Fibroblast of upper back skin (primary cell): ENCODE measurements around the gene POU6F2.
"Not testable (repeated sequence)": the region's sequence is repeated elsewhere in the genome, so short reads cannot be mapped to it uniquely, and the experiment has no call there.

Experiments used
- DNase-seq: peaks from one replicate; pipeline ENCODE4 v3.0.0-alpha.2; 2013

Gene POU6F2

GRCh38 chr7:39194388-39194787 lies 216.7 kb downstream of the POU6F2 start:
- DNase-seq, result not testable (repeated sequence)

GRCh38 chr7:39195967-39196366 lies 218.3 kb downstream of the POU6F2 start:
- no peak for DNase-seq

GRCh38 chr7:39197831-39198230 lies 220.1 kb downstream of the POU6F2 start:
- DNase-seq, result peak; percentile 27

- no peak for DNase-seq
Measured at GRCh38 chr7:39198556-39198955, 220.8 kb downstream of the POU6F2 start.

- DNase-seq, result no peak
Measured at GRCh38 chr7:39199006-39199405, 221.3 kb downstream of the POU6F2 start.

- DNase-seq, result no peak
Measured at GRCh38 chr7:39199951-39200350, 222.2 kb downstream of the POU6F2 start.

- DNase-seq, result no peak
Measured at GRCh38 chr7:39202041-39202440, 224.3 kb downstream of the POU6F2 start.

GRCh38 chr7:39210362-39210761 lies 232.7 kb downstream of the POU6F2 start:
- no peak for DNase-seq

GRCh38 chr7:39211581-39211980 lies 233.9 kb downstream of the POU6F2 start:
- peak; percentile 57 for DNase-seq

GRCh38 chr7:39212876-39213275 lies 235.2 kb downstream of the POU6F2 start:
- peak; percentile 43 for DNase-seq

- peak; percentile 38 for DNase-seq
Measured at GRCh38 chr7:39217783-39218182, 240.1 kb downstream of the POU6F2 start.

- DNase-seq, result no peak
Measured at GRCh38 chr7:39219869-39220268, 242.2 kb downstream of the POU6F2 start.

GRCh38 chr7:39221901-39222300 lies 244.2 kb downstream of the POU6F2 start:
- DNase-seq, result peak; percentile 64

- DNase-seq, result peak; percentile 92
Measured at GRCh38 chr7:39228946-39229345, 251.2 kb downstream of the POU6F2 start.

GRCh38 chr7:39233851-39234529 lies 256.3 kb downstream of the POU6F2 start:
- DNase-seq, result no peak

GRCh38 chr7:39238234-39238869 lies 260.6 kb downstream of the POU6F2 start:
- no peak for DNase-seq

- no peak for DNase-seq
Measured at GRCh38 chr7:39240864-39241263, 263.2 kb downstream of the POU6F2 start.

- DNase-seq, result no peak
Measured at GRCh38 chr7:39247576-39247975, 269.9 kb downstream of the POU6F2 start.

GRCh38 chr7:39248041-39248691 lies 270.5 kb downstream of the POU6F2 start:
- DNase-seq, result peak; percentile 38

- no peak for DNase-seq
Measured at GRCh38 chr7:39248692-39249090, 271.0 kb downstream of the POU6F2 start.

- no peak for DNase-seq
Measured at GRCh38 chr7:39249635-39250152, 272.0 kb downstream of the POU6F2 start.

GRCh38 chr7:39252916-39253315 lies 275.2 kb downstream of the POU6F2 start:
- DNase-seq, result peak; percentile 97

GRCh38 chr7:39259391-39260003 lies 281.8 kb downstream of the POU6F2 start:
- no peak for DNase-seq
